Upper lobe of right lung (tissue), 1 donor: ENCODE data around the gene TET3. TPM values are rescaled to one million over a fixed set of nuclear protein-coding genes. Genes with fewer than 3 reads are reported as not detected.

ENCODE experiments used
- ATAC-seq: fragments of 200-7000 bp; cut with Tn5 transposase; one replicate; pipeline ENCODE4 v1.9.1; 2020; ENCODE audit warnings: mild to moderate bottlenecking, moderate library complexity
- DNase-seq: peaks from one replicate; pipeline ENCODE4 v3.0.0-alpha.2; 2020
- H3K27ac ChIP-seq: fragments of 200-600 bp; one replicate; pipeline ENCODE4 v1.8.0; 2022
- H3K27me3 ChIP-seq: fragments of 200-600 bp; one replicate; pipeline ENCODE4 v1.8.0; 2022; ENCODE audit warnings: mild to moderate bottlenecking
- H3K36me3 ChIP-seq: fragments of 200-600 bp; one replicate; pipeline ENCODE4 v1.8.0; 2022
- H3K4me1 ChIP-seq: fragments of 200-600 bp; one replicate; pipeline ENCODE4 v1.8.0; 2022
- H3K4me3 ChIP-seq: fragments of 200-600 bp; one replicate; pipeline ENCODE4 v1.8.0; 2022; ENCODE audit warnings: mild to moderate bottlenecking
- H3K9me3 ChIP-seq: fragments of 200-600 bp; one replicate; pipeline ENCODE4 v1.8.0; 2022
- CTCF ChIP-seq: fragments of 200-600 bp; IDR thresholded peaks from one replicate; pipeline ENCODE4 v1.8.0; 2022; ENCODE audit warnings: antibody characterized with exemption
- intact Hi-C: fragments of 100-400 bp; cut with DNase I; formaldehyde crosslinking; loops from one replicate; pipeline ENCODE4 v1.11.0; 2022
- total RNA-seq: library from RNA; stranded (reverse); fragmentation: NEBNext Ultra II Directional; extraction: Animal tissue kit (Norgen Biotek cat#: 25700); gene quantifications from one replicate; pipeline ENCODE4 v1.2.1, GENCODE V29; 2021
- donor health status: DM: no; HTN: yes; CAD: no; lungs with severe emphysema.

Gene TET3
- total RNA-seq, 1 donor from 2014 or later = 19.9 TPM

- no peak overlapping the region for H3K4me3 ChIP-seq
- H3K27me3 ChIP-seq = no peaks in the 10 kb centered on the region
- H3K27ac ChIP-seq = no peak overlapping the region
- no peak for TF ChIP-seq CTCF
- no peak for ATAC-seq
- peaks cover 23% of the 10 kb centered on the region for H3K4me1 ChIP-seq
- no peaks in the 10 kb centered on the region for H3K36me3 ChIP-seq
- intact Hi-C loops = no loop called here
- H3K9me3 ChIP-seq = no peaks in the 10 kb centered on the region
- DNase-seq = no peak
Measured at GRCh38 chr2:73997813-73998212, 13.1 kb downstream of the TET3 start.

DNA sequence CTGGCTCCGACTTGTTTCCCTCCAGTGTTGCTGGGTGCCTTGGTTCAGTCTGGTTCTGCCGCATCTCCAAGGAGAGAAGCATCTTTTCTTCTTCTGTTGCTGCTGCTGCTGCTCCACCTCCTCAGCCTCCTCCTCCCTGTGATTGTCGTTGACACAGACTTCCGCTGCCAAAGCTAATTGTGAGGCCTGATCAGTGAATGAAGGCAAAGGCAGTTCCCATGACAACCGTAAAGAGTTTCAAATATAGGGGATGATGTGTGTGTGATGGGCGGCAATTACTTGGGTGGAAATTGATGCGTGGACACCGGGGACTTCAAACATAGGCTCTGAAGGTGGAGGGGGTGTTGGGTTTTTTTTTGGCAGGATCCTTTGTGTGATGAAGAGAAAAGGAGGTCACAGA, 13.7 kb downstream of the TET3 start:
- H3K36me3 ChIP-seq = no peaks in the 10 kb centered on the region
- no peak for DNase-seq
- no peak for TF ChIP-seq CTCF
- H3K4me1 ChIP-seq = peaks cover 28% of the 10 kb centered on the region
- intact Hi-C loops = no loop called here
- no peak overlapping the region for H3K27ac ChIP-seq
- ATAC-seq = no peak
- no peak overlapping the region for H3K4me3 ChIP-seq
- no peaks in the 10 kb centered on the region for H3K9me3 ChIP-seq
- no peaks in the 10 kb centered on the region for H3K27me3 ChIP-seq

- no peak for ATAC-seq
- DNase-seq = no peak
- Histone ChIP-seq H3K27ac (no peak overlapping the region), H3K4me3 (no peak overlapping the region), H3K27me3 (no peaks in the 10 kb centered on the region), H3K9me3 (no peaks in the 10 kb centered on the region), H3K4me1 (peaks cover 27% of the 10 kb centered on the region), H3K36me3 (no peaks in the 10 kb centered on the region)
- no peak for TF ChIP-seq CTCF
- intact Hi-C loops = no loop called here
Measured at GRCh38 chr2:73998933-73999332, 14.2 kb downstream of the TET3 start.

DNA sequence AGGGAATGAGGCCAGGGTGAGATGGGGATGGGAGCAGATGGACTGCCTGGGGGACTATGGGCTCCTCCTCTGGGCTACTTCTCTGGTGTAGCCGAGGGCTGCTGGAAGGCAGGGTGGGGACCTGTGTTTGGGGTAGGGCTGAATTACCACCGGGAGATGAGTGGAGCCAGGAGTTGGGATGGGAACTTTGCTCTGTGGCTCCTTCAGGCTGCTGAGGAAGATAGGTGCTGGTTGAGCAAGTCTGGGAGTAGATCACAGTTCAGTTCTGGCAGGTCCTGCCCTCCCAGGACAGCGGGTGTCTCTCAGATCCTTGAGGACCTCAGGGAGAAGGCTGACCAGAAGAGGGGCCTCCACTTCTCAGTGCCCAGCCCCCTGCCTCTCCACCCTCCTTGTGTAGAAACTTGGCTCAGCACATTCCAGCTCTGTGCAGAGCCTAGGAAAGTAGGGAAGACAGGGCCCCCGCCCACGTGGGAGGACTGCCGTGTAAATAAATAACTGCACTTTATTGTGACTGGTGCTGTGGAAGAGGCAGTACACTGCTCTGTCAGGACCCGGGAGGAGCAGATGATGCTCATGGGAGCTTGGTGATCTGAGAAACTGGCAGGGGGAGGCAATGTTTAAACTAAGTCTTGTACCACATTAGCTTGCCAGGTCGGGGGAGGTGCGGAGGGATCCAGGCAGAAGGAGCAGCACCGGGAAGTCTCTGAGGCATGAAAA, 15.3 kb downstream of the TET3 start:
- H3K27me3 ChIP-seq = no peaks in the 10 kb centered on the region
- H3K4me1 ChIP-seq = peaks cover 21% of the 10 kb centered on the region
- ATAC-seq = peak; percentile 17
- no peaks in the 10 kb centered on the region for H3K9me3 ChIP-seq
- no peak overlapping the region for H3K4me3 ChIP-seq
- intact Hi-C loops = no loop called here
- H3K27ac ChIP-seq = no peak overlapping the region
- DNase-seq = peak; percentile 61
- no peaks in the 10 kb centered on the region for H3K36me3 ChIP-seq
- TF ChIP-seq CTCF = no peak

GRCh38 chr2:74000666-74001065, 16.0 kb downstream of the TET3 start:
- no peaks in the 10 kb centered on the region for H3K9me3 ChIP-seq
- no peaks in the 10 kb centered on the region for H3K27me3 ChIP-seq
- H3K36me3 ChIP-seq = no peaks in the 10 kb centered on the region
- intact Hi-C loops = no loop called here
- ATAC-seq (no peak), DNase-seq (peak; percentile 15)
- no peak overlapping the region for H3K27ac ChIP-seq
- H3K4me3 ChIP-seq = no peak overlapping the region
- TF ChIP-seq CTCF = no peak
- peaks cover 22% of the 10 kb centered on the region for H3K4me1 ChIP-seq

DNA sequence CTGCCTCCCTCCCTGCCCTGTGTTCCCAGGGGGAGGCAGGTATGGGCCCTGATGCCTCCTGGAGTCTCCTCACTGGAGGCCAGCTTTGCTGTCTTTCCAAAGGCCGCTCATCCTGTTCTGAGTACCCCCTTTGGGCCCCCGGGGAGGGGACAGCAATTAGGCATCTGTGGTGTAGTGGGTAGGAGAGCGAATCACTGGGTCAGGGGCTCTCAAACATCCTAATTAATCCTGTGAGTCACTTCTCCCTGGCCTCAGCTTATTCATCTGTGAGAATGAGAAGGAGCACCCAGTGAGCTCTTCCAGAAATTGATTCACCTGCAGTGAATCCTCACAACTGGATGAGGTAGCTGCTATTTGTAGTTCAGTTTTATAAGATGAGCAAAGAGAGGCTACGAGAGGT, 16.4 kb downstream of the TET3 start:
- Histone ChIP-seq H3K36me3 (no peaks in the 10 kb centered on the region), H3K9me3 (no peaks in the 10 kb centered on the region), H3K27me3 (no peaks in the 10 kb centered on the region), H3K27ac (no peak overlapping the region), H3K4me1 (peaks cover 27% of the 10 kb centered on the region), H3K4me3 (no peak overlapping the region)
- ATAC-seq = no peak
- DNase-seq = peak; percentile 33
- TF ChIP-seq CTCF = no peak
- intact Hi-C loops = no loop called here
